GM19351 (cell line): ENCODE measurements around the gene XKR3.
"Not testable (repeated sequence)": the region's sequence is repeated elsewhere in the genome, so short reads cannot be mapped to it uniquely, and the experiment has no call there.

Experiments
- ATAC-seq: cut with Tn5 transposase; IDR thresholded peaks from one replicate; pipeline ENCODE4 v1.9.1; 2021; ENCODE audit warnings: mild to moderate bottlenecking, moderate library complexity; ENCODE audit not compliant: unreplicated experiment

Gene XKR3

DNA sequence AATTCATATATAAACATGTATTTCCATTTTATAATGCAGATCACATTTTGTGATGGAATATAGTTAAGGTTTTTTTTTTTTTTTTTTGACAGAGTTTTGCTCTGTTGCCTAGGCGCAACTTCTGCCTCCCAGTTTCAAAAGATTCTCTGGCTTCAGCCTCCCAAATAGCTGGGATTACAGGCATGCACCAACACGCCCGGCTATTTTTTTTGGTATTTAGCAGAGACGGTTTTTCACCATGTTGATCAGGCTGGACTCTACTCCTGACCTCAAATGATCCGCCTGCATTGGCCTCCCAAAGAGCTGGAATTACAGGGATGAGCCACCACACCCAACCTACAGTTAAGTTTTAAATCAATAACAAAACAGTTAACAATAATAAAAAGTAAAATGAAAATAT lies 18.8 kb downstream of the XKR3 start:
- ATAC-seq = no peak

DNA sequence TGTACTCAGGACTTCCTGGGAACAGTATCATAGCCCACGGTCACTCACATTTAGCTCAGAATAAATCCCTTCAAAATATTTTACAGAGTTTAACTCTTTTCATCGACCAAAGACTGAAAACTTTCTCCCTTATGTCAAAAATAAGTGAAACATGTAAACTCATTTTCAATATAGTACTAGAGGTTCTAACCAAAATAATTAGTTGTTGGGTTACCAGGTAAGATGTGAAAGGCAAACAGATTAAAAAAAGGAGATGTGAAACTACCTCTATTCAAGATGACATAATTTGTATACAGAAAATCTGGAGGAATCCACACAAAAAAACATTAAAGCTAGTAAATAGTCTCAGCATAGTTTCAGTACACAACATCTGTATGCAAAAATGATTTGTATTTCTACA lies 20.3 kb downstream of the XKR3 start:
- no peak for ATAC-seq

DNA sequence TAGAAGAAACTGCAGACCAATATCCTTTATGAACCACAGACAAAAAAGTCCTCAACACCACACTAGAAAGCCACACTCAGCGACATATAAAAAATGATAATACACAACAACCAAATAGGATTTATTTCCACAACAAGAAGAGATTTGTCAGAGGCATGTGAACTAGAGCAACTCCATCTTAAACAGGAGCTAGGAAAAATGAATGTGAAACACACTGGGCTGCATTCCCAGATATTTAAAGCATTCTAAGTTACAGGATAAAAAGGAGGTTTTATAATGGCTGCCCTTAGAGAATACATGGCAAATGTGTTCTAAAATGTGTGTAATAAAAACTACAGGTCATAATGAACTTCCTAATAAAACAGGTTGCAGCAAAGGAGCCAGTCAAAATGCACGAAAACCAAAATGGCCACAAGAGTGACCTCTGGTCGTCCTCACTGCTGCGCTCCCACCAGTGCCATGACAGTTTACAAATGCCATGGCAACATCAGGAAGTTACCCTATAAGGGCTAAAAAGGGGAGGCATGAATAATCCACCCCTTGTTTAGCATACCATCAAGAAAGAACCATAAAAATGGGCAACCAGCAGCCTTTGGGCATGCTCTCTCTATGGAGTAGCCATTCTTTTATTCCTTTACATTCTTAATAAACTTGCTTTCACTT lies 21.8 kb downstream of the XKR3 start:
- ATAC-seq = no peak

DNA sequence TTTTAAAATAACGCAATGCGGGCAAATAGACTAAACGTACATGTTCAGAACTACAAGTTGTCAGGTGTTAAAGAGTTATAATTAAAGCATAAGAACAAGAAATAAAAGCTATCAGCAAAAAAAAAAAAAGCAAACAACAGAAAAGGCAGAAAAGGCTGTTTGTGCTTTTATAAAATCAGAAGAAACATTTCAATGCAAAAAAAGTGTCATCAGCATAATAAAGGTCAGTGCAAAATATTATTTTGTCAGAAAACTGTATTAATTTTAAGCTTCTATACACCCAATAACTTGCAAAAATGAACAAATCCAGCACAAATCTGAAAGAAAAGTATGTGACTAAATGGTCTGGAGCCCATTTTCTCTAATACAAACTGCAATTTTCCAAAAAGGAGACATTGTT lies 23.6 kb downstream of the XKR3 start:
- ATAC-seq = no peak

DNA sequence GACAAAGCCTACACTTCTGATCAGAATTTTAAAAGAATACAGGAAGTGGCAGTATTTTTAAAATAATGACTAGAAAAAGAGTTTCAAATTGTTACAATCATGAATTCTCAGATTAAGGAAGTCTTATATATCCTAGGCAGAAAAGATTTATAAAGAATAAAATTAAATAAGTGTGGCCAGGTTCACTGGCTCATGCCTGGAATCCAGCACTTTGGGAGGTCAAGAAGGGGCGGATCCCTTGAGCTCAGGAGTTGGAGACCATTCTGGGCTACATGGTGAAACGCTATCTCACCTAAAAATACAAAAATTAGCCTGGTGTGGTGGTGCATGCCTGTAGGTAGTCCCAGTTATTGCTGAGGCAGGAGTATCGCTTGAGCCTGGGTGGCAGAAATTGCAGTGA lies 24.1 kb downstream of the XKR3 start:
- no peak for ATAC-seq

DNA sequence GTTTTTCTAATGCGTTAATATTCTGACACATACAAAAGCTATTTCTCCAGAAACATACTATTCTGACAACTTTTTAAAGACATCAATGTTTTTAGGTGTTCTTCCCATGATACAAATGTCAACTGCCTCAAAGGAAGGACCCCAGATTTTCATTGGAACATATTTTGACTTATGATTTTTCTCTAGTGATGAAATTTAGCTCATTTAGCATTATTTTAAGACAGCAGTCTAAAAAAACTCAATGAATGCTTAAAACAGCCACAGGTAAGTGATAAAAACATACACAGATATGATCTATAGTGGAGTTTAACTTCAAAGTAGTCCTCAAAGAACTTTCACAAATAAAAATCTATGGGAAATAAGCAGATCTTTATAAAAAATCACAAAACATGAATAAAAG lies 24.9 kb downstream of the XKR3 start:
- no peak for ATAC-seq

DNA sequence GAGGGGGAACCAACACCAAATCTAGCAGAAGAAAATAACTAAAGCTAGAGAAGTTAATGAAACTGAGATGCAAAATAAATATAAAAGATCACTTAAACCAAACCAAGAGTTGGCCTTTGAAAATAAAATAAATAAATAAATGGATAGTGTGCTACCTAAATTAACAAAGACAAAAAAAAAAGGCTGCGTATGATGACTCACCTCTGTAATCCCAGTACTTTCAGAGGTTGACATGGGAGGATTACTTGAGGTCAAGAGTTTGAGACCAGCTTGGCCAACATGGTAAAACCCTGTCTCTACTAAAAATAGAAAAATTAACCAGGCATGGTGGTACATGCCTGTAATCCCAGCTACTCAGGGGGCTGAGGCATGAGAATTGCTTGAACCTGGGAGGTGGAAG lies 29.7 kb downstream of the XKR3 start:
- ATAC-seq = not testable (repeated sequence)

DNA sequence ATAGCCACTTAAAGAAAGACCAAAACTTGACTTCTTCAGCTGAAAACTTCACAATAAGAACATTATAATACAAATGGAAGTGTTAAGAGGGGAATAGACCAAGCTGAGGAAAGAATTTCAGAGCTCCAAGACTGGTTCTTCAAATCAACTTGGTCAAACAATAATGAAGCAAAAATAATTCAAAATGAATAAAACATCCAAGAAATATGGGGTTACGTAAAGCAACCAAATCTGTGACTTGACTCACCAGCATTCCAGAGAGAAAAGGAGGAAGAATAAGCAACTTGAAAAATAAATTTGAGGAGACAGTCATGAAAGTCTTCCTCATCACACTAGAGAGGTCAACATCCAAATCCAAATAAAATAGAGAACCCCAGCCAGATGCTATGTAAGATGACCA lies 31.4 kb downstream of the XKR3 start:
- no peak for ATAC-seq

DNA sequence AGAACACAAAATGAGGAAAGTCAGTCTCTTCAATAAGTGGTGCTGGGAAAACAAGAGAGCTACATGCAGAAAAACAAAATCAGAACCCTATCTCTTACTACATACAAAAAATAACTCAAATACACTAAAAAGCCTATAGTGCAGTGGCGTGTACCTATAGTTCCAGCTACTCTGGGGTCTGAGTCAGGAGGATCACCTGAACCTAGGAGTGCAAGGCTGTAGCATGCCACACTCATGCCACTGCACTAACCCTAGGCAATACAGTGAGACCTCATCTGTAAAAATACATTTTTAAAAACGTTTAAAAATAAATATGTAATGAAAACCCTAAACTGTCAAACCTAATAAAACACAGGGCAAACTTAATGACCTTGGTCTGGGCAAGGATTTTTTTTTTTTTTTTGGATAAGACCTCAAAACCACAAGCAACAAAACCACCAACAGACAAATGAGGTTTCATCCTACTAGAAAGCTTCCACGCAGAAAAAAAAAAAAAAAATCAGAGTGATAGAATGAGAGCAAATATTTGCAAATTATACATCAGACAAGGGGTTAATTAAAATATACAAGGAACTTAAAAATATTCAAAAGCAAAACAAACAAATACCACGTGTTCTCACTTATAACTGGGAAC lies 35.2 kb downstream of the XKR3 start:
- ATAC-seq = no peak

DNA sequence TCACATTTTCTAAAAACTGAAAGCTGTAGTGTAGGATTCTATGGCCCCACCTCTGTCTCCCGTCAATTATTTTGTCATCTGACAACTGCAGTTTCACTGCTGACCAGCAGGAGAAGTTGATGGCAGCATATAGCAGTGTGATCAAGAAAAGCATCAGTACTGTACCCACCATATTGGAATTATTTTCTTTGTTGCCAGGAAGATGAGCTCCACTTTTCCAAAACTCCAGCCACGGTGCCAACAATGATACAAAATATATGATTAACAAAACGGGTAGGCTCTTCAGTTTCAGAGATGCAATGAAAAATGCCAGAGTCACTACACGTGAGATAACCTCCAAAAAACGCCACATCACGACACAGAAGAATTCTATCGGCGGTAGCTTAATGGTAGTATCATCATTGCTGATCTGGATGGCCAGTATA lies 41.3 kb downstream of the XKR3 start:
- no peak for ATAC-seq

DNA sequence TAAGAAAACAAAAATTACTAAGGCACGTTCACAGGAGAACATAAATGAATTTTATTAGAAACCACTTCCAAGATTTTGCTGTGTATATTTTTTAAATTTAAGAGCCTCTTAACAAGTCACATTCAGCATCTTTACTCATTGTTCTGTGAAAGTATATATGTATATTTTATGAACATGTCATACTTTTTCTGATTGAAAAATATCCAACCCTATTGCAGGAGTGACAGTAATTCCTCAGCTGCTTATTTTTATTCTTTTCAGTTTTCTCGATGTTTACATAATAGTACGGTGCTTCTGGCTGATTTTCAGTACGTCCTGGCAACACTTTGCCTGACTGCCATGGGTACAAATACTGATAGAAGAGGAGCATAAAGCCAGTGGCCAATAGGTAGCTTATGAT lies 41.8 kb downstream of the XKR3 start:
- ATAC-seq = no peak

DNA sequence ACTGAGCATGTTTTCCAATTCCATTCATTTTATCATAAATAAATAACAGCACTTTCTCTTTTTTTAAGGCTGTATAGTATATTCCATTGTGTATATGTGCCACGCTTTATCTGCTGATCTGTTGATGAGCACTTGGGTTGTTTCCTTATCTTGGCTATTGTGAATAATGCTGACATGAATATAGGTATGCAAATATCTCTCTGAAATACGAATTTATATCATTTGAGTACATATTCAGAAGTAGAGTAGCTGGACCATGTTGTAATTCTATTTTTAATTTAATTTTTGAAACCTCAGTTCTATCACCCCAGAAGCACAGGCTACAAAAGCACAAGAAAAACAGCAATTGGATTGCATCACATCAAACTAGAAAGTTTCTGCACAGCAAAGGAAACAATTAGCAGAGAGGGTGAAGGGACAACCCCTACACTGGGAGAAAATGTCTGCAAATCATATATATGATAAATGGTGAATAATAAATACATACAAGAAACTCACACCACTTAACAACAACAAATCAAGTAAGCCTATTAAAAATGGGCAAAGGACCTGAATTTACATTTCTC lies 43.4 kb downstream of the XKR3 start:
- ATAC-seq = no peak

DNA sequence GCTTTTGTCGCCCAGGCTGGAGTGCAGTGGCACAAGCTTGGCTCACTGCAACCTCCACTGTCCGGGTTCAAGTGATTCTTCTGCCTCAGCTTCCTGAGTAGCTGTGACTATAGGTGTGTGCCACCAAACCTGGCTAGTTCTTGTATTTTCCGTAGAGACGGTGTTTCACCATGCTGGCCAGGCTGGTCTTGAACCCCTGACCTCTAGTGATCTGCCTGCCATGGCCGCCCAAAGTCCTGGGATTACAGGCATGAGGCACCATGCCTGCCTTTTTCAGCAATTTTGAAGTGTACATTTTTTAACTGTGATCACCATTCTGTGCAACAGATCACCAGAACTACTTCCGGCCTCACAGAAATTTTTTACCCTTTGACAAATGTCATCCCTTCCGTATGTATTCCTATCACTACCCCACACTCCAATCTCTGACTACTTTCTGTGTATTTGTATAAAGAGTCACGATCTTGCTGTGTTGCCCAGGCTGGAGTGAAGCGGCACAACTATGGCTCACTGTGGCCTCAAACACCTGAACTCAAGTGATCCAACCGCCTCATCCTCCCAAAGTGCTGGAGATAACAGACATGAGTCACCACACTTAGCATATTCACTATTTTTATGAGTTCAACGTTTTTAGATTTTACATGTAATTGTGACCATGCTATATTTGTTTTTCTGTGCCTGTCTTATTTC lies 44.0 kb downstream of the XKR3 start:
- no peak for ATAC-seq

DNA sequence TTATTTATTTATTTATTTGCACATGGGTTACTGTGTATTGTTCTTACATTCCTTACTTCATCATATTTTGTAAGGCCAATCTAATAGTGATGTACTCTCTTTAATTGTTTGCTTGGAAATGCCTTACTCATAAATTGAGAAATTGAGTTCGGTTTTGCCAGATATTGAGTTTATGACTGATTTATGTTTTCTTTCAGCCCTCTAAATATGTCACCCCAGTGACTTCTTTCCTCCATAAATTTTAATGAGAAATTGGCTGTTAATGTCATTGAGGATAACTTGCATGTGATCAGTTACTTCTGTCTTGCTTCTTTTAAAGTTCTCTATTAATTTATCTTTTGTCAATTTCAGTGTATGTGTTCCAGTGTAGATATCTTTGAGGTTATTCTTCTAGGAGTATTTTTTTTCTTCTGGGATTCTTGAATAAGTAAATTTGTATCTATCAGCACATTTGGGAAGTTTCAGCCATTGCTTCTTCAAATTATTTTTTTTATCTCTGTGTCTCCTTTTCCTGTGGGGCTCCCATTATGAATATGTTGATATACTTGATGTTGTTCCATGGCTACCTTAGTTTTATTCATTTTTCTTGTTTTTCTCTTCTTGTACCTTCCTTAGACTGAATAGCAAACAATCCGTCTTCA lies 47.8 kb downstream of the XKR3 start:
- ATAC-seq = no peak

DNA sequence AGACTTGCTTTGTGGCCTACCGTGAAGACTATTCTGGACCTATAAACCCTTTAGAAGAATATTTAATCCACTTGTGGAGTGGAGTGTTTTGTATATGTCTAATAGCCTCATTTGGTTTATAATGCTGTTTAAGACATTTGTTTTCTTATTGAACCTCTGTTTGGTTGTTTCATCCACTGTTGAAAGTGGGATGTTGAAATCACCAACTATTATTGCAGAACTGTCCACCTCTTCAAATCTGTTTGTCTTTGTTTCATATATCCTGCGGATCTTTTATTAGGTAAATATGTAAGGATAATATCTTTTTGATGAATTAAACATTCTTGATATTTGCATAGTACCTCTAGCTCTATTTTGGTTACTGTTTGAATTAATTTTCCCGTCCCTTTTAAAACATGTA lies 49.1 kb downstream of the XKR3 start:
- no peak for ATAC-seq

DNA sequence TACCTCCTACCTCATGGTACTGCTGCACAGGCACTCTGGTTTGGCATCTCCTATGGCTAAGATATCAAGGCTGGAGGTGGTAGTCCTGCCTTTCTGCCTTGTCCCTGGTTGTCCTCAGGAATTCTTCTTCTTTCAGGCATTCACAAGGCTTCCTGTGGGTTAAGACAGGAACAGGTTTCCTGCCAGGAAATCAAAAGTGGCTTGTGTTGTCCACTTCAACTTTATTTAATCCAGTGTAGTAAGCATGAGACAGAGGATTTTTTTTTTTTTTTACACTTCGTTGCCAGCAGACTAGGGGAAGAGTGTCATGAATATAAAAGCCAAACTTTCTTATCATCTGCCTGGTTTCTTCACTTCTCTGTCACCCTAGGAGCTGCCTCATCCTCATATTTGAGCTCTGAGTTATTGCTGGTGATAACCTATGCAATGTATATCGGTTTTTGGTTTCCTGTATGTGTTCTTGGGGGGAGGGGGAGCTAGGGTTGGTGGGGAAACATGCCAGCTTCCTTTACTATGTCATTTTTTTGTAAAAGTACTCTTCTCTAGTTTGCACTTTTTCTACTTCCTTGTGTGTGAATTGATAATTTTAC lies 50.2 kb downstream of the XKR3 start:
- no peak for ATAC-seq

DNA sequence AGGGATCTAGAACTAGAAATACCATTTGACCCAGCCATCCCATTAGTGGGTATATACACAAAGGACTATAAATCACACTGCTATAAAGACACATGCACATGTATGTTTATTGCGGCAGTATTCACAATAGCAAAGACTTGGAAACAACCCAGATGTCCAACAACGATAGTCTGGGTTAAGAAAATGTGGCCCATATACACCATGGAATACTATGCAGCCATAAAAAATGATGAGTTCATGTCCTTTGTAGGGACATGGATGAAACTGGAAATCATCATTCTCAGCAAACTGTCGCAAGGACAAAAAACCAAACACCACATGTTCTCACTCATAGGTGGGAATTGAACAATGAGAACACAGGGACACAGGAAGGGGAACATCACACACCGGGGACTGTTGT lies 53.6 kb downstream of the XKR3 start:
- not testable (repeated sequence) for ATAC-seq

DNA sequence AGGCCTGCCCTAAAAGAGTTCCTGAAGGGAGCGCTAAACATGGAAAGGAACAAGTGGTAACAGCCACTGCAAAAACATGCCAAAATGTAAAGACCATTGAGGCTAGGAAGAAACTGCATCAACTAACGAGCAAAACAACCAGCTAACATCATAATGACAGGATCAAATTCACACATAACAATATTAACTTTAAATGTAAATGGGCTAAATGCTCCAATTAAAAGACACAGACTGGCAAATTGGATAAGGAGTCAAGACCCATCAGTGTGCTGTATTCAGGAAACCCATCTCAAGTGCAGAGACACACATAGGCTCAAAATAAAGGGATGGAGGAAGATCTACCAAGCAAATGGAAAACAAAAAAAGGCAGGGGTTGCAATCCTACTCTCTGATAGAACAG lies 57.3 kb downstream of the XKR3 start:
- ATAC-seq = not testable (repeated sequence)

DNA sequence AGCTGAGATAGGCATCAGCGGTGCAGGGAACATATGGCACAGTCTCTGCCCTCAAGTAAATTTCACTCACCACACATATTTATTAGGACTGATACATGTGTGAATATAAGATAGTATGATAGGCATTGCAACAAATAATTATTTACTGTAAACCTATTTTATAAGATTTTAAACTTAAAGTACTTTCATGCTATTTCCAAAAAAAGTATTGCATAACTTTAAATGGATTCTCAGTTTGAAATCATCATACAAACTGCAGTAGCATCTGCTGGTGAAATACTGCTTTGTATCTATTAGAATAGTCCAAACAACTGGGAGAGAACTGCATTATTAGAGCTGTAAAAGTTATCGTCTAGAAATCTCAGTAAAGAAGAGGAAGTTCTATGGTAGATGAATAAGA lies 63.0 kb downstream of the XKR3 start:
- not testable (repeated sequence) for ATAC-seq

DNA sequence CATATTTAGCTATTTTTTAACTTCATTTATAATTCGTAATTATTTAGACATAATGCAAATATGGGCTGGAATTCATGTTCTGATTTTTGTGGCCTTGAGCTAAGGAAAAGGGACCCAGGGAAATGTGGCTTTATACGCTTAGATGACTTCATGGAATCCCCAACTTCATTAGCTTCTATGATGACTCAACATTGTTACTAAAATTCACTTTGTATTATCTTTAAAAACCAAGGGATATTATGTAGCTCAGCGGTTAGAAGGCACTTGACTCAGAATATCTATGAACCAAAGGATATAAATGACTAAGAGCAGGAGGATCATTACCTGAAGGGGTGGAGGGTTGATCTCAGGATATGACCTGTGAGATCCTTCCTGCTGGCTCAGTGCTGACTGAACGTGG lies 64.8 kb downstream of the XKR3 start:
- not testable (repeated sequence) for ATAC-seq

DNA sequence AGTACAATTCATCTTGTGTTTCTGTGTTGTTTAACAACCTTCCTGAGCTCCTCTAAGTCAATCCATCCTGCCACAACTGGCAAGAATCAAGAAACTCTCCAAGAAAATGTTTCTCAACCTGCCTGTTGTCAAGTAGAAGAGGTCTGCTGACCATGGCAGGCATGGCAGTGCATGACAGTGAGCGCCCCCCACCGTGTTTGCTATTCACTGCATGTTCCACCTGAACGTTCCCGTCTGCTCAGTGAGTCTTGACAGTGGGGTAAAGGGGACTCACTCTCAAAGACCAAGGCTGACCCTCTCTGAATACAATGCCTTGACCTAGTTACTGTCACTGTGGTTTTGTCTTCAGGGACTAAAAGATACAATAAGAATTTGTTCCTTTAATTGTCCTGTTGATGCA lies 75.9 kb downstream of the XKR3 start:
- ATAC-seq = not testable (repeated sequence)
